Erythroblast (primary cell): Measurements from ENCODE around the gene SPPL2B.

Experiments
- GATA1 ChIP-seq: IDR thresholded peaks from 2 replicates; pipeline ENCODE4 v1.6.1; 2011; ENCODE audit warnings: low read depth, mild to moderate bottlenecking, control low read depth, low read length, moderate library complexity
- POLR2A ChIP-seq: IDR thresholded peaks from 2 replicates; pipeline ENCODE4 v1.6.1; 2011; ENCODE audit warnings: mild to moderate bottlenecking, low read length

- no peak for TF ChIP-seq POLR2A
- TF ChIP-seq GATA1: no peak
Measured at GRCh38 chr19:2372076-2372612, 43.7 kb downstream of the SPPL2B start.
